Type B pancreatic cell (in vitro differentiated cells): ENCODE data around the gene PAFAH1B2. TPM values are rescaled to one million over a fixed set of nuclear protein-coding genes. Genes with fewer than 3 reads are reported as not detected.
"Not testable (repeated sequence)": the region's sequence is repeated elsewhere in the genome, so short reads cannot be mapped to it uniquely, and the experiment has no call there.

Experiments used
- DNase-seq: peaks from one replicate; pipeline ENCODE4 v3.0.0; 2021; ENCODE audit warnings: mixed read lengths; ENCODE audit not compliant: unreplicated experiment; ENCODE audit errors: extremely low spot score
- H3K27ac Mint-ChIP-seq: 2 replicates; pipeline ENCODE4 v1.8.0; 2021; ENCODE audit warnings: mild to moderate bottlenecking, mixed read lengths
- H3K27me3 Mint-ChIP-seq: 2 replicates; pipeline ENCODE4 v1.8.0; 2021; ENCODE audit warnings: mixed read lengths
- H3K36me3 Mint-ChIP-seq: 2 replicates; pipeline ENCODE4 v1.8.0; 2021; ENCODE audit warnings: mixed read lengths
- H3K4me1 Mint-ChIP-seq: one replicate; pipeline ENCODE4 v1.8.0; 2021; ENCODE audit warnings: mixed read lengths; ENCODE audit not compliant: unreplicated experiment
- H3K4me3 Mint-ChIP-seq: 2 replicates; pipeline ENCODE4 v1.8.0; 2021; ENCODE audit warnings: mild to moderate bottlenecking, mixed read lengths
- H3K9me3 Mint-ChIP-seq: 2 replicates; pipeline ENCODE4 v1.8.0; 2021; ENCODE audit warnings: mixed read lengths
- CTCF ChIP-seq: fragments of 200-600 bp; sonication (generic); conservative IDR thresholded peaks from 2 replicates; pipeline ENCODE4 v1.5.0; 2021; ENCODE audit warnings: antibody characterized with exemption, mild to moderate bottlenecking
- total RNA-seq: library from RNA; stranded (reverse); gene quantifications from 2 replicates; pipeline ENCODE4 v1.2.1, GENCODE V29; 2021; ENCODE audit warnings: low replicate concordance

The PAFAH1B2 gene
- total RNA-seq, 1 donor from 2014 or later, result 94.5 TPM

GRCh38 chr11:117122556-117122955, 21.5 kb upstream of the PAFAH1B2 start:
- no peak overlapping the region for H3K4me3 Mint-ChIP-seq
- H3K4me1 Mint-ChIP-seq, result no peaks in the 10 kb centered on the region
- H3K27me3 Mint-ChIP-seq, result peaks cover 21% of the 10 kb centered on the region
- no peak for DNase-seq
- H3K36me3 Mint-ChIP-seq, result no peaks in the 10 kb centered on the region
- no peak for TF ChIP-seq CTCF
- H3K9me3 Mint-ChIP-seq, result no peaks in the 10 kb centered on the region
- H3K27ac Mint-ChIP-seq, result no peak overlapping the region

- no peak for DNase-seq
- no peak overlapping the region for H3K27ac Mint-ChIP-seq
- H3K4me1 Mint-ChIP-seq, result no peaks in the 10 kb centered on the region
- H3K9me3 Mint-ChIP-seq, result no peaks in the 10 kb centered on the region
- peaks cover 23% of the 10 kb centered on the region for H3K27me3 Mint-ChIP-seq
- no peak for TF ChIP-seq CTCF
- no peaks in the 10 kb centered on the region for H3K36me3 Mint-ChIP-seq
- H3K4me3 Mint-ChIP-seq, result no peak overlapping the region
Observed at GRCh38 chr11:117126223-117126965, 17.7 kb upstream of the PAFAH1B2 start.

GRCh38 chr11:117127171-117127901, 16.8 kb upstream of the PAFAH1B2 start:
- H3K4me1 Mint-ChIP-seq, result no peaks in the 10 kb centered on the region
- TF ChIP-seq CTCF, result no peak
- no peak overlapping the region for H3K4me3 Mint-ChIP-seq
- H3K27ac Mint-ChIP-seq, result no peak overlapping the region
- peaks cover 23% of the 10 kb centered on the region for H3K27me3 Mint-ChIP-seq
- H3K36me3 Mint-ChIP-seq, result no peaks in the 10 kb centered on the region
- no peaks in the 10 kb centered on the region for H3K9me3 Mint-ChIP-seq
- DNase-seq, result no peak

- Mint-ChIP-seq H3K36me3 (no peaks in the 10 kb centered on the region), H3K27me3 (peaks cover 20% of the 10 kb centered on the region)
Observed at GRCh38 chr11:117128289-117128688, 15.8 kb upstream of the PAFAH1B2 start.

GRCh38 chr11:117130396-117130795, 13.7 kb upstream of the PAFAH1B2 start:
- H3K27ac Mint-ChIP-seq, H3K9me3 Mint-ChIP-seq, H3K36me3 Mint-ChIP-seq, H3K4me1 Mint-ChIP-seq, DNase-seq, H3K4me3 Mint-ChIP-seq: not testable (repeated sequence)
- peaks cover 16% of the 10 kb centered on the region for H3K27me3 Mint-ChIP-seq

More at GRCh38 chr11:117128289-117128688, 15.8 kb upstream of the PAFAH1B2 start:
- Mint-ChIP-seq H3K4me3 (no peak overlapping the region), H3K27ac (no peak overlapping the region), H3K9me3 (no peaks in the 10 kb centered on the region), H3K4me1 (no peaks in the 10 kb centered on the region)
- DNase-seq, result no peak
- TF ChIP-seq CTCF, result no peak

- Mint-ChIP-seq H3K36me3 (no peaks in the 10 kb centered on the region), H3K27ac (no peak overlapping the region), H3K4me3 (no peak overlapping the region), H3K9me3 (no peaks in the 10 kb centered on the region), H3K4me1 (no peaks in the 10 kb centered on the region), H3K27me3 (peaks cover 14% of the 10 kb centered on the region)
- DNase-seq, result no peak
- TF ChIP-seq CTCF, result no peak
Observed at GRCh38 chr11:117130879-117131278, 13.2 kb upstream of the PAFAH1B2 start.
